HG02678 (cell line): ENCODE results near the gene PRKAG2.

Experiments used
- ATAC-seq: cut with Tn5 transposase; IDR thresholded peaks from one replicate; pipeline ENCODE4 v1.9.1; 2021; ENCODE audit warnings: mild to moderate bottlenecking, moderate library complexity; ENCODE audit not compliant: unreplicated experiment

Gene PRKAG2

DNA sequence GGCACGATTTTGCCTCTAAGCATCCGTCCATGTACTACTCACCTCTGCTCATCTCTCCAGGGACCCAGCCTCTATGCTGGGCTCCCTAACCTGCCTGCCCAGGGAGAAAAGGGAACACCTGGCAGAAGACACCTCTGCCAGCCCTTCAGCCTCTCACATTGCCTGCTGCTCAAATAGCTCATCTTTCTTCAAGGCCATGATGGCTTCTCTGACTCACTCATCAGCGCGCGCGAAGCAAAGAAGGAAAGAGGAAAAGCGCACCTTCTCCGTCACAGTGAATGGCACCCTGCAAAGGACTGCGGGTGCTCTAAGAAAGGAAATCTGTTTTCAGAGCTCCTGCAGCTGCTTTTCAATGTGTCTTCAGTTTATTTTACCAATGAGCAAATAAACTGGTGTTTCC, 174.0 kb downstream of the PRKAG2 start:
- ATAC-seq: no peak

DNA sequence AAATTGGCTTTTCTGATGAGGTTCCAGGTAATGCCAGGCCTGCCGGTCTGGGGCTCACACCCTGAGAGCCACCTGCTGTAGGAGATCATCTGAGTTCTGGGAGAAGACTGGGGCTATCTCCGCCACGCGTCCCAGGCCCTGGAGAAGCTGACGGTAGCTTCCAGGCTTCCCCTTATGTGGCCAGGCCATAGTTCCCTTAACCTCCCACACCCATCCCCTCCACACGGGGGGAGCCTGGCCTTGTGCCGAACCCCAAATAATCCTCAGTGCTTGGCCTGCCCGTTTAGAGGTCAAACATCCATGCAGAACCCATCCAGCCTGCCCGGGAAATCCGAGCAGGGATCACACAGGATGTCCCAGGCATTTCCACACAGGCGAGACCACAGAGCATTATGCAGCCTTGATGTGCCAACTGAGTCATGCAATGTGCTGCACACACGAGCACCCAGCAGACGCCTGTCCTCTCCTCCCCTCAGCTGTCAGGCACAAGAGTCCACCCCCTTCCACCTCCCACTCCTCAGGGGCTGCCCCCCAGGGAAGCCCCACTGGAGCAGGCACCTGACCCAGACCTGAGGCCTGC, 176.2 kb downstream of the PRKAG2 start:
- ATAC-seq: no peak

DNA sequence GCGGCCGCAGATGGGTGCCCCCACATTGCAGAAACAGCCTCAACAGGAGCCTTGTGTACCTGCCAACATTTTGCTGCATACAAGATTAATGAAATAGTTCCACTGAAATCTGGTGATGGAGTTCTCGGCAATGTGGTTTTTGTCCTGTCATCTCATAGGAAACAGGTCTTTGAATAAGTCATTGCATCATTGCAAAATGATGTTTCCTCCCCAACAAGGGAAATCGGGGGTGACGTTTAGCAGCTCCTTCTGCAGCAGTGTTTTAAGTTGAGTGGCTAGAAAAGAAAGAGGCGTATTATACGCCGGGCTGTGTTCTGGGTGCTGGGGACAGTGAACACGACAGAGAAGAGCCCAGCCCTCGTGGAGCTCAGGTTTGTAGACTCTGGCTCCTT, 177.0 kb downstream of the PRKAG2 start:
- no peak for ATAC-seq

DNA sequence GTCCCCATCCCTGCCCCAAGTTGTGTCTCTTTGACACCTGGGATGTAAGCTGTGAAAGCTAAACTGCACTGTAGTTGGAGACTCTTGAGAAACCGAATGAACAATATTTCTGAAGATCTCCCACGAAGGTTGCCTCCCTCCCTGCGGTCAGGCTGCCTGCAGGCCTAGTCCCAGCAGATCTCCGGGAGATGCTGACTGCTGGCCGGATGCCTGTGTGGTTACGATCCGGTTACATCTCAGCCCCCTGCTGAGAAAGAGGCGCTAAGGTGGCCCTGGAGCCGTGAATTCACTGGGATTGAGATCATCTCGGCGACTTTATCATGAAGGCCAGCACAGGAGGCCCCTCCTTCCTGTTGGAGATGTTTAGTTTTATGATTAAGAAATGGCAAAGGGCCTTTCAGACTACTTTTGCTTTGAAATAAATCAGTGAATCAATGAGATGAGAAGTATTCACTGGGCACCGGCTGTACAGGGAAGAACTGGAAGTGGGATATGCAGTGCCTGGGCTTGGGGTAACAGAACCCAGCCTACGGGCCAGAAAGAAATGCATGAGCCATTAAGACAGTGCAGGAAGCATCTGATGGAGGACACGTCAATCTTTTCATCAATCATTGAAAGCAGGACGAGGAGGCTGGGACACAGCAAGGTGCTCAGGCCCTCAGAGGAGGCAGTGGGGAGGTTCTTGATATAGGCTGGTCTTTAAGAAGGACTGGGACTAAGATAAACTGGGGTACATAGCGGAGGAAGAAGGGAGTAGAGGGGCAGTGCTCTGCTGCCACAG, 177.6 kb downstream of the PRKAG2 start:
- no peak for ATAC-seq

DNA sequence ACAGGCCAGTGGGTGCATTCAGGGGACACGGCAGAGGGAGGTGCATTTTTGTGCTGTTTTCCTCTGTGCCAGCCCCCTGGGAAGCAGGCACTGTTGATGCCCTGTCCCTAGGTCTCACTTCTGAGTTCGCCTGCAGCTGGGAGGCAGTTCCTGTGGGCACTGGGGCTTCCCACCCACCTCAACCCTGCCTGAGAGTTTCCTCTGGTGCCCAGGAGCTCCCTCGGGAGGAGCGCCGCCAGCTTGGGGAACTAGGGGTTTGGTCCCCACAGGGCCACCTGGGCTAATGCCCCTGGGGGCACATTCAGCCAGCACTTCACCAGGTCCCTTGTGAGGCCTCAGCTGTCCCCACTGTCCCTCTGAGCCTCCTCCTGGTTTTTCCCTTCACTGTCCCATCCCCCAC, 179.0 kb downstream of the PRKAG2 start:
- no peak for ATAC-seq

DNA sequence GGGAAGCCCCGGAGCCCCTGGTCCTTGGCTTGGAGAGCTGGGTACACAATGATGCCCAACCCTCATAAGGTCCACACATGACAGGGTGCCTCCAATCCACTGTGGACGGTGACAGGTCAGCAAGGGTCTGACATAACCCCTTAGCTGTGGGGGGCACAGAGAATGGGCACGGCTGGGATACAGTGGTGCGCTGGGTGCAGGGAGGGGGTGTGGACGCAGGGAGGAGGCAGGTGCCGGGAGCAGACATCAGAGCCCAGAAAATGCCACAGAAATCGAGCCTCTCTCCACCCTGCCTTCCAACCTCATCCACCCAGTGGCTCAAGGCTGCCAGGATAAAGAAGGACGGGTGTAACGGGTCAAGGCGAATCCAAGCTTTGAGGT, 179.4 kb downstream of the PRKAG2 start:
- no peak for ATAC-seq

DNA sequence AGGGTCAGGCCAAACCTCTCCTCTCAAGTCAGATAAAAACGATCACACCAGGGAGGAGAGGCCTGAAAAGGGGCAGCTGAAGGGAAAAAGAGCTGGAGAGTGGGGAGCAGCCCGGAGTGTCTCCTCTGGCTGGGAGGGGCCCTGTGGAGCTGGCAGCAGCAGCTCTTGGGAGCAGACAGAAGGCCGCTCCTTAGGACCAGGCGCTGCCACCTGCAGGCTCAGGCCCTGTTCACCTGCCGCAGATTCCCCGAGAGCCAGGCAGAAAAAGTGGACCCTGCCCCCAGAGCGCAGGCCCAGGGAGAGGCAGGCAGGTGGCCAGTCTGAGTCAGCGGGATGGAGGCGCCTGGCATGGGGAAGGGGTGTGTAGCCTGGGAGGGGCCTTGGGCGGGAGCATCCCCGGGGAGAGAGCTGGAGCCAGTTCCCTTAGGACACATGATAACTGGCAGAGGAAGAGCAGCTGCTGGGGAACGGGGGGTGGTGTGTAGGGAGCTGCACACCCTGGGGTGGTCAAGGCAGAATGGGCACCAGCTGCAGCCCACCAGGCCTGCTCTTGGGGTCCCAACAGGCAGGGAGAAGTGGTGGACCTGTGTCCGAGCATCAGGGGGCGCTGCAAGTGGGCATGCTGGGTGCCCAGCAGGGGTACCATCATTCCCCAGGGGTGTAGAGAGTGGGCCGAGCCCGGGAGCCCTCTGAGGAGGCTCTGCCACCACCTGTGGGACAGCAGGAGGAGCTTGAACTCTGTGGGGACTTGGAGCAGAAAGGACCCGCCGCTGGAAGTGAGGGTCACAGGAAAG, 180.0 kb downstream of the PRKAG2 start:
- no peak for ATAC-seq

DNA sequence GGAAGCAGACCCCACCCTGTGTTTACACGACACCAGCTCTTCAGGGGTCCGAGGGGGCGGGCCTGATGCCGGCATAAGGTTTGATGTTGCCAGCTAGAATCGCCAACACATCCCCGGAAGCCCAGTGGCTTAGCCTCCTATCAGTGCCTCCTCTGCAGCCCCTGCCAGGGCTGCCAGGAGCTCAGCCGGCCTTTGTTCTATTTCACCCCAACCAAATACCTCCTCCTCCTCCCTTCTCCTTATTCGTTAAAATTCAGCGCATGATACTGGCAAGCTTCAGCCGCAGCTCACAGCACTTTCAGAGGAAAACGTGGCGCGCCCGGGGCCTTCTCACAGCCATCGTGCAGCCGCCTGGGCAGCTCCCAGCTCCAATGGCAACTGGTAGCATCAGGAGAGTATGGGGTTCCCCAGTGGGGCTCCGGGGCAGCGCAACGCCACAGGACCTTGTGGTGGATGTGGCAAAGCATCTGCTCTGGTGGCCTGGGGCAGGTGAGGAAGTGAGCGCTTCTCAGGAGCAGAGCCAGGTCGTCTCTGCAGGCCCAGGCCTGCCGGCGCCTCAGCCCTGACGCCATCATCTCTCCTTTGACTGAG, 180.9 kb downstream of the PRKAG2 start:
- ATAC-seq: no peak

DNA sequence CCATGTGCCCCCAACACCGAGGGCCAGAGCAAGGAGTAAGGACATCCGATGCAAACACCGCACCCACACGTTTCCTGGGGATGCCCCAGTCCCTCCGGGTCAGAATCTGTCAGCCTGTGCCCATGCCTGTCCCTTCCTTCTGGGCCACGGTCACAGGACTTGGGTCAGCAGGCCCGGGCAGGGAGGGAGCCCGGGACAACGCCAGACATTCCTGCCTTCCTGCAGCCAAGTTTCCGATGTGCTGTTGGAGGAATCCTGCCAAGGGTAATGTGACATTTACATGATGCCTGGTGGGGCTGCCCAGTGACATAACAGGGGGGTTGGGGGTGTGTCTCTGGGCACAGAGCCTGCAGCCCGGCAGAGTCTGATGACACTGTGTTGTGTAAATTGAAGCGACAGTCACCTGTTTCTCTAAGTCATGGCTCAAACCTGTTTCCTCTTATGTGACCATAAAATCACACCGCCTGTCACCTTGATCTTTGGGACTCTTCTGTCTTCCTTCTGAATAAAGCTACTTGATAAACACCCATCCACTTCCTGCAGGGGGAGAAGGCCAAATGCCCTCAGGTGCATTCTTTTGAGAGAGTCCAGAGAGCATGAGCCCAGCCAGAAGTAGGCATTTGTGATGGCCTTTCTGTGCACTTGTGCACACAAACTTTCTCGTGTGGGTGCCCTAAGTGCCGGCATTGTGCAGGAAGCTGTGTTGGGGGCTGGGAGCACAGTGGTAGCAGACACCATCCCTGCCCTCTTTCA, 181.9 kb downstream of the PRKAG2 start:
- ATAC-seq: no peak

DNA sequence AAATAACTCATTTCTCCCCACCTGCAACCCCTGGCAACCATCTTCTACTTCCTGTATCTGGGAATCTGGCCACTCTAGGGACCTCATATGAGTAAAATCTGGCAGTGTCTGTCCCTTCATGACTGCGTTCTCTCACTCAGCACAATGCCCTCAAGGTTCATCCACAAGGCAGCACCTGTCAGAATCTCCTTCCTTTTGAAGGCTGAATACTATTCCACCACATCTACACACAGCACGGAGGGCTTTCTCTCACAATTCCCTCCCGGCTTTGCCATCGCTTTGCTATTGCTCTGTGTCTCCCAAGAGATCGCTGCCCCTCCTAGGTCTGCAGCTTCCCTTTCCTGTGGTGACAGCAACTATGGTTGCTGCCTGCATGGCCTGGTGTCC, 182.5 kb downstream of the PRKAG2 start:
- no peak for ATAC-seq

DNA sequence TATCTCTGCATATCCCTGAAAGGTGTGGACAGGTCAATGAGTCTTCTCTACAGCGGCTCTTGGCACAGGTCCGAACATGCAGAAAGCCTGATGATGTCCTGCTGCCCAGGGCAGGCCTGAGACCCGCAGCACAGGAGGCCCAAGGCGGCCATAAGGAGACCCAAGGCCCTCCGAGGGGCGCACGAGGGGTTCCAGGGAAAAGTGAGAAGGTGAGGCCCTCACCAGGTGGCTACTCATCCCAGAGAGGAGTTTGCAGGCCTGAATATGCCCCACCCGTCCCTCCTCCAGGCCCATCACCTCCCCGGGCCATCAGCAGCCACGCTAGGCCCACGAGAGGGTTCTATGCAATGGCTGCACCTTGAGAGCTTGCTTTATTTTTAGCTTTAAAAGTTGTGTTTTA, 183.8 kb downstream of the PRKAG2 start:
- no peak for ATAC-seq

DNA sequence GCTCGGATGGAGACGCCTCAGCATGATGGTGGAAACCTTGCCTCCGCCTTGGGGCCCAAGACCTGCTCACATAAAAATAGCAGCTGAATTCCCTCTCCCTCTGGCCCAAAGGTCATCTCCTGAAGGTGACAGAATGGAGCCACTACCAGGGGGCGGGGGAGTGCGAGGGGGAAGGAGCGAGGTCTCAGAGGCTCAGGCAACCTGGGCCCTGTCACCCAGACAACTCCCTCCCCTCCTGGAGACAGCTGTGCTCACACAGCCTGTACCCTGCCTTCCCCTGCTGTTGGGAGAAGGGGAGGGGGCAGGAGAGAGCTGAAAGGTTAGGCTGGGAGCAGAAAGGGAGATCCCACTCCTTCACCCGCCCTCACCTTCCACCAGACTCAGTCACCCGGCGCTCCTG, 184.2 kb downstream of the PRKAG2 start:
- ATAC-seq: no peak

DNA sequence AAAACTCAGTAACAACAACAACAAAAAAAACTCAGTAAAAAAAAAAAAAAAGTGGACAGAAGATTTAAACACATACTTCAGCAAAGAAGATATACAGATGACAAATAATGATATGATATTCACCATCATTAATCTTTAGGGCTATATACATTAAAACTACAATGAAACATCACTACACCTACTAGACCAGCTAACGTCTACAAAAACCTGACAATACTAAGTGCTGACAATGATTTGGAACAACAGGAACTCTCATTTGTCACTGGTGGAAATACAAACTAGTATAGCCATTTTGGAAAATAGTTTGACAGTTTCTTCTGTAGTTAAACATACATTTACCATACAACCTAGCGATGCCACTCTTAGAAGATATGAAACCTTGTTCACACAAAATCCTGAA, 185.5 kb downstream of the PRKAG2 start:
- no peak for ATAC-seq

DNA sequence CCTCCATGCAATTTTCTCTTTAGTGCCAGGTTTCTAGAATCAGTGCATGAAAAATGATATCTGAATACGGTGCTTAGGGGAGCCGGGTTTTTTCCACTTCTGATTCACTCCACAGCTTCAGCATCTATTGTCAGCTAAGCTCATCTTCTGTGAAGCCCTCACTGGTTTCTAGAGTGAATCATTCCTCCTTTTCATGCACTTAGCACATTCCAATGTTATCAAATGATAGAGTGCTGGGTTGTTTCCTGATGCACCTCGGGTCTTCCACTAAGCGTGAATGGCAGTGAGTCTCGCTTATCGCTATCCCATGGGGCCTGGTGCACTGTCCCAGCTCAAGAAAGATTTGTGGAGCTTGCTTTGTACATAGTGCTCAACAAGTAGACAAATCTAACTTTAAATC, 186.3 kb downstream of the PRKAG2 start:
- ATAC-seq: no peak

DNA sequence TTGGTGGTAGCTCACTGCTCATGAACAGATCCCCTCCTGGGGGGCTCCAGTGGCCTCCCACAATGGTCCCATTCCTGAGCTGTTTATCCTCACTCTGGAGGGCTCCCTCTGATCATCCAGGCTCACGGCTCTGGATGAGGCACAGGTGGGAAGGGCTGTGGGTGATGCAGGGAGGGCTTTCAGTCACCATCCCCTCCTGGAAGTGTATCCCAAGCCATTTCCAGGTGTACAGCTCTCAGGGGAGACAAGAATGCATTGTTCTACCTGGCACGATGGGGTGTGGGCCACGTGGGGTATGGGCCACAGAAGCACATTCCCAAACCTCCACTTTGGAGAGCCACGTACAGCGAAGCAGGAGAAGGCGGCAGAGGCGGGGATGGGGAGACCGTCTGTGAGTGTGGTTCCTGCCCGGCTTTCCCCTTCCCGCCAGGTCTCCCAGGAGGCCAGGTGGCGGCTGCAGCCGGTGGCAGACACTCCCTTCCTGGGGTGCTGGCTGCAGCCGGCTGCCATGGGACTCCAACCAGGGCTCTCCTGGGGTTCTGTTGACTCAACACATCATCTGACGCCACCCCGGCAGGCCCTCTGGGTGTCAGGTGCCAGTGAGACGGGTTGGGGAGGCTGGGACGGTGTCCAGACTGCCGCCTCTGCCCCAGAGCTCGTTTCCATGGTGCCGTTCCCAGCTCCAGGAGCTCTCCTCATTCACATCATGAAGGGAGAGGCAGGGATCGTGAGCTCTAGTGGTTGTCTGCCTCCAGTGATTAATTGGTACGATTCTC, 187.5 kb downstream of the PRKAG2 start:
- no peak for ATAC-seq

DNA sequence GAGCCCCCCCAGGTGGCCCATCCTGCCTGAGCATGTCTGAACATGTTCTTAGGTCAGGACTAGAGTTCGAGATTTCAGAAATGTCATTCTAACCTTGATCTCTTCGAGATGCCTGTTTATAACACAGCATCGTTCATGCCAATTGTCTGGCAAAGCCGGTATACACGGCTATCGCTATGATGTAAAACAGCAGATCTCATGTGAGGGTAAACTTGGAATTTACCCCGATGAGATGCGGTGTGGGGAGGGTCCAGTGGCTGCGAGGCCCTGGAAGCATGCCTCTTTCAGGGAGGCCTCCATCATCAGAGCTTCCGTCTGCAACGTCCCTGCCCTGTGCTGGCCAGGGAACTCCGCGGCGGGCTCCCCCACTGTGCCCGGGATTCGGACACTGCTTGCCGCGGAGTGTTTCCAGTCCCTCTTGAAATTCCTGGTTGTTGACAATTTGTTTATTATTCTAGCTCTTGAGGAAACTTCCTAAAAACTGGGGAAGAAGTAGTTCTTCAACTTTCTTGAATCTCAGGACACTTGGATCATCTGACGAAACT, 188.6 kb downstream of the PRKAG2 start:
- no peak for ATAC-seq

DNA sequence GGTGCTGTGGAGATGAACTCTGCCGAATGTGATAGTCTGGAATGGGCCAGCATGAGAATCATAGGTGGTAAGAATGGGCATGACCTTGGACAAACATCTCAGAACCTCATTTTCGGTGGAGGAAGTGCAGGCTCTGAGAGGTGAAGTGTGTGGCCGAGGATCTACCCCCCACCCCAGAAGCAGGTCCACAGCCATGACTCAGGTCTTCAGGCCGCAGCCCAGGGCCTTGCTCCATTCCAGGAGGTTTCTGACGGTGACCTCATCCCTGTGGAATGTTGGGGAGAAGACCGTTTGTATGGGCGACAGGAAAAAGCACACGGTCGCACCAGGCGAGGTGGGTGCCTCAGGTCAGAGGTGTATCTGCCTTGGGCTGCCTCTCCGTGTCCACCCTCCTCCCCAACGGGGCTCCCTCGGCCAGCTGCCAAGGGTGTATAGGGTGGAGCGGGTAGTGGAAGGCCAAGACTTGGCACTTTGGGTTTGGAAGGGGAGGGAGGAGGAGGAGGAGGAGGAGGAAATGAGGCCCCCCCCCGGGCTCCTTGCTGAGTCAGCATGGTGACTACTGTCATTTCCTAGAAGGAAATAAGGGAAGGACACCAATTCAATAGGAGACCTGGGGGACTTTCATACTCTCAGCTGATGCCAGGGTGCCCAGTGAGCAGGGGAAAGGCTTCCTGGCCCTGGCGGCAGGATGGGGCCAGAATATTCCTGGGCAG, 189.2 kb downstream of the PRKAG2 start:
- no peak for ATAC-seq

DNA sequence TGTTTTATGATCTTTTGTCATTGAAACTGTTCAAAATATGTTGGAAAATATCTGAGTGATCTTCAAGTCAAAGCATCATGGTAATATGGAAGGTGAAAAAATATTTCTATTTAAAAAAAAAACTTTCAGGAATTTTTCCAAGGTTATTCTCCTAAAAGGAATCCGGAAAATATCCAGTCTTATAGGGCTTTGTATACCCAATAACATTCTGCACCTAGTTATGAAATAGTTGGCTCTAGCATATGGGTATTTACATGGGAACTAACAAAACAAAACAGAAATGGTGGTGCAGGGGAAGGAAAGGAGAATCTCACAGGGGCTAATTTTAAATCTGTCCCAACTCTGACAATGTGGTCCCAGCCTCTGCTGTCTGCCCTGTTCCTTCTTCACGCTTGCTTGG, 190.1 kb downstream of the PRKAG2 start:
- ATAC-seq: no peak

DNA sequence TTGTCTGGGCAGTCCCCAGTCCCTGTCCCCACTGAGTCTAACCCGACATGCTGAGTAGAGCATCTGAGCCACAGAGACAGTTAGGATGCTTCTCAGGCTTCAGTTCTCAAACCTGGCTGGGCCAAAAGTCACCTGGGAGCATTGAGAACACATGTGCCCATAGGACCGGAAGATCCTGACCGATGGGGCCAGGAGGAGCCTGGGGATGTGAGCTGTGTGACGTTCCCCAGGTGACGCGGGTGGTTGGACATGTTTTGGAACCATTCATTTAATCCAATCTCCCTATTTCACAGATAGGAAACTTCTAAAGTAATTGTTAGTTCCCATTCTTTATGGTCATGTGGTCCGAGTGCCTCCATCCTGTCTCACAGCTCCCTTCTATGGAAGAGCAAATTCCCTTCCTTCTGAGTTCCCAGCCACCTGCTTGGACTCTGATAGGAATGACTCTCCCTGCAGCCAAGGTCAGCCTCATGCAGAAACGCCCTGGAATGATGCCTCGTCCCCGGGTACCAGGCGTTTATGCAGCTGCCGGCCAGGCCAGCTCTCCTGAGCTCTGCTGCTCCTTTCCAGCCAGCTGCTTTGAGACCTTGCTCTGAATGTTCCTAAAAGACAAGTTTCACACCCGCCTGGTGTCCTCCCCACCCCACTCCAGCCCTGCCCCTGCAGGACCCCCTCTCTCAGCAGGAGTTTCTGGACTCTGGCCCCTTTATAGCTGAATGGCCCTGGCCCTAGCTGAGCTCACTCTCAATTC, 190.7 kb downstream of the PRKAG2 start:
- no peak for ATAC-seq
